GM19099 (cell line): ENCODE results near the gene ATP6V1G1.
A peak's percentile ranks its signal among the peaks of the same experiment; 100 is the strongest.

Experiments used
- POLR2A ChIP-seq: IDR thresholded peaks from 3 replicates; pipeline ENCODE4 v1.6.1; 2011; ENCODE audit warnings: low read depth; ENCODE audit not compliant: insufficient read length; ENCODE audit errors: extremely low read depth

Gene ATP6V1G1

GRCh38 chr9:114606597-114607207 lies 19.1 kb downstream of the ATP6V1G1 start:
- TF ChIP-seq POLR2A, result no peak

DNA sequence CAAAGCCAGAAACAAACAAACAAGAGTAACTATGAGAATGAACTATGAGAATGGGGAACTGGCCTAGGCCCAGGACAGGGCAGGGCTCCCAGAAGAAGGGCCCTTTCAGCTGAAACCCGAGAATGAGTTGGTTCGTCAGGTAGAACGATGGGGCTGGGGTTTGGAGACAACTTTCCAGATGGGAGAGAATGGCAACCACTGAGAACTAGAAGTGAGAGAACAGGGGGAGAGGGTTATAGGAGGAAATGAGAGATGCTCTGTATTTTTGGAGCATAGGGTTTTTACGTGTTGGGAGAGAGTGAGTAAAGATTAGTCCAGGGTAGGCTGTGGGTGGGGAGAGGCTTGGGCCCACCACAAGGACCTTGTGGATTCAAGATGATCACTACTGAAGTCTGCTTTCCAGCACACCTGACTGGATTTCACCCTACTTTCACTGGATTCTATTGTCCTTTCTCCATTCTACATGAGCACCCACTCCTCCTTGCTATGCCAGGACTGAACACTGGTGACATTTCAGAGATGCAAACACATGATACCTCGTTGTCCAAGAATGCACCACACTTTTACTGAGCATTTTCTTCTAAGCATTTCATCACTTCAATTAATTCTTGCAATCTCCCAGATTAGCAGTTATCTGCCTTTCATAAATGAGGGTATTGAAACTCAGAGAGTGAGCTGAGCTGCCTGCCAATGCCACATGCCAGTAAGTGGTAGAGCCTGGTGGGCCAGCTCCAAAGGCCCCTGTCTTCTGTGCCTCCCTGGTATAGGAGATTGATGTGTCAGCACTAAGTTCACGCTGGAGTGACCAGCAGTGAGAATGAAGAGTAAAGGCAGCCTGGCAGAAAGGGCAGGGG lies 20.3 kb downstream of the ATP6V1G1 start:
- no peak for TF ChIP-seq POLR2A

GRCh38 chr9:114608525-114608796 lies 20.9 kb downstream of the ATP6V1G1 start:
- no peak for TF ChIP-seq POLR2A

- TF ChIP-seq POLR2A, result peak; percentile 44
These were observed 24.1 kb downstream of the ATP6V1G1 start for GRCh38 chr9:114611516-114612271.

GRCh38 chr9:114612272-114612923 lies 24.8 kb downstream of the ATP6V1G1 start:
- TF ChIP-seq POLR2A, result peak; percentile 7

DNA sequence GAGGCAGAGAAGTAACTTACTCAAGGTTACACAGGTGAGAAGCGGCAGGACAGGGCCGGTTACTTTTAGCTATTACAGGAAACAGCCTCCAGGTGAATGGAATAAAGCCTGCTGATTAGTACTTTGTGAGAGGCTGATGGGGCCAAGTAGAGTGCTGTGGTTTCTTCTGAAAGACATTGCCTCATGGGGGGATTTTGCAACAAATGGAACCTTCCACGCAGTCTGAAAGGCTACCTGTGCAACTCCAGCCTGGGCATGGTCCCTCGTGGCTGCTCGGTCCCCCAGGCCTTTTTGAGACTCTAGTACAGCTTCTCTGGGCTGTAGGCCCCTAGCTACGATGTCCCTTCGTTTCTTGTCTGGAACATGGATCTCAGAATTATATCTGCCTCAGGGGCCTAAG lies 25.5 kb downstream of the ATP6V1G1 start:
- no peak for TF ChIP-seq POLR2A

GRCh38 chr9:114613919-114614318 lies 26.4 kb downstream of the ATP6V1G1 start:
- TF ChIP-seq POLR2A, result no peak

DNA sequence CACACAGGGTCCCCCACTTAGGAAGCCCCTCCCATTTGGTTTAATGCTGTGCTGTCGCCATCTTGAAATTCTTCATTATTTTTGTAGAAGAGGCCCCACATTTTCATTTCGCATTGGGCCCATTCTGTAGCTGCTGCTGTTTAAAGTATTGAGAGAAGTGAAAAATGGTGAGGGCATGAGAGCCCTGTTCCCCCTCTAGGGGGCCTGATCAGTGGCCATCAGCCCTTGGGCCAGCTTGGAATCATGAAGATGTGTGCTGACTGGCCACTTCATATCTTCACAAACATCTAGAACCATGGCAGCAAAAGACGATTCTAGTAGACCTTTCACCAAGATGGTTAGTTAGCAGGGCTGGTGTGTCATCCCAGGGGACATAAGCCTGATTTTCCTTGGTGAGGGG lies 26.8 kb downstream of the ATP6V1G1 start:
- TF ChIP-seq POLR2A, result no peak

DNA sequence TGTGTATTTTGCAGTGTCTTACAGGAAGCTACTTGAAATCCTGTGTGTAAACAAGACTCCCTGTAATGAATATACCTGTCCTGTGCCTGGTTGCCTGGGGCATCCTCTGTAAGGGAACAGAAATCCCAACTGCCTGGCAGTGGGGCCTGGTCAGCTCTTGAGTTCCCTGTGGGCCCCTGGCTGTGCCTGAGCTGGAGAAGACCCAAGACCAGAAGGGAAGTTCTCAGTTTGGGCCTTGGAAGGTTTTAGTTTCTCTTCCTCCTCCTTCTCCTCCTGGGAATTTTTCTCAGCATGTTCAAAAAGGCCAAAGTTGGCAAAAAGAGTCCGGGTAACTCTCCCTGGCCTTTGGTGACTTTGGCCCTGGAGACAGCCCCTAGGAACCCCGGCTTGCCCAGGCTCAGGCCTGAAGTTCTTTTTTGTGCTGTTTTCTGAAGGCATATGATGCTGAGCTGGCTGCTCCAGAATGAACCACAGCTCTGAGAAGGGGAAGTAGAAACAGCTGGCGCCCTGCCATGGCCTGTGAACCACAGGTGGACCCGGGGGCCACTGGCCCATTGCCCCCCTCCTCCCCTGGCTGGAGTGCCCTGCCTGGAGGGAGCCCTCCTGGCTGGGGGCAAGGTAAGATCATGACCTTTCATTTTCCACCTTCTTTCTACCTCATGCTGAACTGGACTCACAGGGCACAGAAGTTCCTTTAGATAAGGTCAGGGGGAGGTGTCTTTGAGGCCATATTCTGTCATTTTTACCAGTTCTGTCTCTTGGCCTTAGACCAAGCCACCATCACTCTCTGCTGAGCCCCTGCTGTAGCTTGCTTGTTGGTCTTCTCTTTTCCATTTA lies 29.3 kb downstream of the ATP6V1G1 start:
- peak; percentile 21 for TF ChIP-seq POLR2A

DNA sequence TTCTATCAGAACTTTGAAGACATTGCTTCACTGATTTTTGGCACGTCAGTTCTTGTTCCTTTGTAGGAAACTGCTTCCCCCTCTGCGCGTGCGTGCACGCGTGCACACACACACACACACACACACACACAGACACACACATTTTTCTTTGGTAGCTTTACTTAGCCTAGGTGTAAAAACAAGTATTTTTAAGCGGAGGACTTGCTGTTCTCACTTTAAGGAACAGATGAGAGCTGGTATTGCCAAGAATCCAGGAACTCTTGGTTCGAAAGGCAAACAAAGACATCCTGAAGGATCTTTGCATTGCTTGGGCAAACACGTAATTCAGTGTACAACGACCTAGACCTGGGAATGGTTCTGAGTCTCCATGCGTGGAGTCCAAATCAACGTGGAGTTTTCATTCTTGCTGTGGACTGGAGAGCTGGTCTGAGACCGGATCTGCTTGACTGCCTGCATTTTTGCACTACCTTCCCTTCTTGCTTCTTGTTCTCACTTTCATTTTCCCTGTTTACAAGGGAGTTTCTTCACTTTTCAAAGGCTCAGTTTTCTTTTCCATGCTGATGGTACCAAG lies 31.7 kb downstream of the ATP6V1G1 start:
- no peak for TF ChIP-seq POLR2A

GRCh38 chr9:114621561-114621960 lies 34.0 kb downstream of the ATP6V1G1 start:
- TF ChIP-seq POLR2A, result no peak

- no peak for TF ChIP-seq POLR2A
These were observed 34.5 kb downstream of the ATP6V1G1 start for GRCh38 chr9:114621975-114622609.

- no peak for TF ChIP-seq POLR2A
These were observed 37.1 kb downstream of the ATP6V1G1 start for GRCh38 chr9:114624677-114625076.

- TF ChIP-seq POLR2A, result no peak
These were observed 38.9 kb downstream of the ATP6V1G1 start for GRCh38 chr9:114626415-114627020.

- no peak for TF ChIP-seq POLR2A
These were observed 40.0 kb downstream of the ATP6V1G1 start for GRCh38 chr9:114627553-114627952.
